Activated T-cell treated with anti-CD3 and anti-CD28 coated beads, Interleukin-2, amount 50 U/mL, for 4 hours (primary cell): ENCODE results near the gene TATDN2. TPM values are rescaled to one million over a fixed set of nuclear protein-coding genes. Genes with fewer than 3 reads are reported as not detected.
"Not testable (repeated sequence)": the region's sequence is repeated elsewhere in the genome, so short reads cannot be mapped to it uniquely, and the experiment has no call there.

Experiments used
- ATAC-seq, 2 donors: fragments of 200-7000 bp; cut with Tn5 transposase; one replicate each; pipeline ENCODE4 v1.10.0; 2021
- DNase-seq: peaks from one replicate; pipeline ENCODE4 v3.0.0-alpha.2; 2020
- H3K27me3 Mint-ChIP-seq: one replicate; pipeline ENCODE4 v1.8.0; 2021; ENCODE audit warnings: low read depth, mixed read lengths
- H3K36me3 Mint-ChIP-seq: one replicate; pipeline ENCODE4 v1.8.0; 2022; ENCODE audit warnings: mixed read lengths; ENCODE audit not compliant: insufficient read depth
- H3K4me1 Mint-ChIP-seq: one replicate; pipeline ENCODE4 v1.8.0; 2021; ENCODE audit warnings: low read depth, mixed read lengths
- H3K4me3 Mint-ChIP-seq: one replicate; pipeline ENCODE4 v1.8.0; 2021; ENCODE audit warnings: mild to moderate bottlenecking, moderate library complexity, mixed read lengths
- H3K9me3 Mint-ChIP-seq: one replicate; pipeline ENCODE4 v1.8.0; 2021; ENCODE audit warnings: mixed read lengths
- total RNA-seq, 3 donors: library from RNA; stranded (reverse); gene quantifications; one replicate each; pipeline ENCODE4 v1.2.1, GENCODE V29; 2021

The TATDN2 gene
- total RNA-seq, 3 donors from 2014 or later: 66.5 to 70.2 (median 66.5) TPM

DNA sequence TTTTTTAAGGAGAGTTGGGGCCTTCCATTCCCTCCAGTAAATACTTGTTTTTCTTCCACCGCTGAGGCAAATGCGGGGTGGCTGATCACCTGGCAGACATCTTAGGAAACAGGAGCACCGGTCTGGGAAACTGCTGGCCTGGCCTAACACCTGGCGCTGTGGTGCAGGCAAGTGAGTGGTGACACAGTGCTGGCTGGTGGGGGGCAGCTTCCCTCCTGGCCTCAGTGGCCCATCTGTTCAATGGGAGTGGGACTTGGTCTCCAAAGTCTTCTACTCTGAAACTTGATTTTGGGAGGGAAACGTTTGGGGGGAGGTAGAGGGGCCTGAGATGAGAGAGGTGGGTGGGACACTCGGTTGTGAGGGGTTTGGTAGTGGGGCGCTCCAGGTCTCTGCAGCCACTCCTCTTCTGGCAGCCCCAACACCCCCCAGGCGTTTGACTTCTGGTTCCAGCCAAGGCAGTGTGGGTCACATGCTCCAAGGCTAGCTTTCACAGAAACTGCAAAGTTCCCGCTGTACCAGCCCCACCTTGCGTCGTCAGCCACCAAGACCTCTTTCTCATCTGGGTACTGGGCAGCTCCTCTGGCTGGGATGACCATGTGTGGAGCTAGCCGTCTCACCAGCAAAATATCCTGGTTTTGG lies 39.8 kb downstream of the TATDN2 start:
- no peaks in the 10 kb centered on the region for H3K27me3 Mint-ChIP-seq
- H3K36me3 Mint-ChIP-seq: peaks cover 28% of the 10 kb centered on the region
- no peak overlapping the region for H3K4me3 Mint-ChIP-seq
- no peaks in the 10 kb centered on the region for H3K9me3 Mint-ChIP-seq
- H3K4me1 Mint-ChIP-seq: peaks cover 37% of the 10 kb centered on the region
- DNase-seq (no peak), ATAC-seq (no peak)

DNA sequence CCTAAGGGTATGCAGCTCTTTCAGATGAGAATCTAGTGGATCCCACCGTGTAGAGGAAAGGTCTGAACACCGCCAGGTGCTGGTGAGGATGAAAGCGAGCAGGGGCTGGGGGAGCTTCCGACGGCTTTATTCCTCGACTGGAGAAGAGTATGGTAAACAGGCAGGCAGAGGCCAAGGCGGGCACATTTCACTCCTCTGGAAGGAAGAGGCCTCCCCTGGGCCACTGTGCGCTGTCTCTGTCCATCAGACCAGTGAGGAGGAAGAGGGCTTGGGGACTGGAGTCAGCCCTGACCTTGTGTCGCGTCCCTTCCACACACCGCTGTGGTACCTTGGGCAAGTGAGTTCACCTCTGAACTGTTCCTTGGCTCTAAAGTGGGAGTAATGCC lies 40.3 kb downstream of the TATDN2 start:
- H3K9me3 Mint-ChIP-seq: no peaks in the 10 kb centered on the region
- DNase-seq: no peak
- no peak overlapping the region for H3K4me3 Mint-ChIP-seq
- H3K36me3 Mint-ChIP-seq: peaks cover 27% of the 10 kb centered on the region
- H3K27me3 Mint-ChIP-seq: no peaks in the 10 kb centered on the region
- peaks cover 33% of the 10 kb centered on the region for H3K4me1 Mint-ChIP-seq
- no peak for ATAC-seq

DNA sequence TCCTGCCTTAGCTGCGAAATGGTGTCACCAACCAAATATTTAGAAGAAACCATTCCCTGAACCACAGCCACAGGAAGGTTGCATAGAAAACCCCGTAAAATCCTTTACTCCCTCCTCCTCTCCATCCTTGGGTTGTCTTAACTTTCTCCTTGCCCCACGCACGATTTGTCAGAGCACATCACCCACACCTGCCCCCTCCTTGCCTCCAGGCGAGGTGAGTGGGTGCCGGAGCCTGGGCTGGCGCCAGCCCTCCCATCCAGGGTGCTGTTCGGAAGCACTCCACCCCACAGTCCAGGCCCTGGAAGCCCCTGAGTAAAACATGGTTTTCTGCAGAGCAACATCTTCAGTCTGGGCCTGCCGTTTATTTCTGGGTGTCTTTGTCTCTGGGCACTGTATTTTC lies 40.8 kb downstream of the TATDN2 start:
- ATAC-seq (no peak), DNase-seq (no peak)
- Mint-ChIP-seq H3K27me3 (no peaks in the 10 kb centered on the region), H3K36me3 (peaks cover 27% of the 10 kb centered on the region), H3K4me1 (peaks cover 28% of the 10 kb centered on the region), H3K9me3 (no peaks in the 10 kb centered on the region), H3K4me3 (no peak overlapping the region)

DNA sequence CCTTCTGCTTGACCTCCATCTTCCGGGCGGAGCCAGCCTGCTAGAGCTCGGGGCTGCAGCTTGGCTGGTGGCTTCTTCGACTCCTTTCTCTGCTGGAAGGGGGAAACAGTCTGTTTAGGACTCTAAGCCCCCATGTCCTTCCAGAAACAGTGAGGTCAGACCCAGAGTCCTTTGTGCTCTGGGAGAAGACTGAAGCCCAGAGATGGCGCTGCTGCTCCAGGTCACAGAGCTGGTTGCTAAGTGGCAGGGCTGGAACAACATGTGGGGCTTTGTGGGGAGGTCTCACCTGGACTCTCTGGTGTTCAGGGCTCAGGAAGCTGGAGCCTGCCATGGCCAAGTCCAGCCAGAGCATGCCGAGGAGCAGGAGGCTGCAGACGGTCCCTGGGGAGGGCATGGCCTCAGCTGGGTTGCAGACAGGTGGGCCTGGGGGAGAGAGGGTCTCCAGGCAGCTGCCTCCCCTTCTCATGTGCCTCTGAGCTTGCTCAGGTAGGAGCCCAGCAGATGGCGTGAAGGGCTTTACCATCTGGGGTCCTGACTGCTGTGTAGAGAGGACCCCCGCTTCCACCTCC lies 41.6 kb downstream of the TATDN2 start:
- DNase-seq (no peak), ATAC-seq (no peak)
- no peaks in the 10 kb centered on the region for H3K27me3 Mint-ChIP-seq
- peaks cover 31% of the 10 kb centered on the region for H3K36me3 Mint-ChIP-seq
- H3K4me3 Mint-ChIP-seq: no peak overlapping the region
- H3K4me1 Mint-ChIP-seq: peaks cover 21% of the 10 kb centered on the region
- no peaks in the 10 kb centered on the region for H3K9me3 Mint-ChIP-seq

DNA sequence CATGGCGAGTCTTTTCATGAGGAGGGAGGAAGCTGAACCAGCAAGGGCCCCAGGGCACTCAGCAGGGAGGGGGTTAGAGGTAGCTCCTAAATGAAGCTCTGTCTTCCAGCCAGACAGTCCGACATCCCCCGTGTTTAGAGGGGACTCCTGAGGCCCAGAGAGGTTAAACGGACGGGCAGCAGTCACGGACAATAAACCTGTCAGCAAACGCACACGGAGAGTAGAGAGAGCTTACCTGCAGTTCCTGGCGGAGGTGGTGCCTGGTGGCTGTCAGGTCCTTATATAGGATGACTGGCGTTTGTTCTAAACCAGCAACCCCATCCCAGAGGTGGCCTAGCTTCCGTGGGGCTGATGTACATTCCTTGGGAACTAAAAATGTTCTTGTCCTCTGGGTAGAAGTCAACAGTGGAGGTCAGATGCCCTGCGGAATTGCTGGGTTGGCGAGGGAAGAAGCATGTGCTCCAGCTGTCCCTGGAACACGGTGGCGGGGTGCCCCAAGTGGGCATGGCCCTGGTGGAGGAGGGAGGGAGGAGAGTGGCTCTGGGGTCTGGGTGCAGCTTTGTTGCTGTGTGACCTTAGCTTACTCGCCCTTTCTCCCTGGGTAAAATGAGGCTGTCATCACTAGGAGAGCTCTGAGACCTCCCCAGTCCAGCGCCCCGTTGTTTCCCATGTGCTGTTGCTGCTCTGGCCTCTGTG lies 42.4 kb downstream of the TATDN2 start:
- H3K4me3 Mint-ChIP-seq: no peak overlapping the region
- peaks cover 33% of the 10 kb centered on the region for H3K36me3 Mint-ChIP-seq
- H3K9me3 Mint-ChIP-seq: no peaks in the 10 kb centered on the region
- DNase-seq (no peak), ATAC-seq (no peak)
- H3K27me3 Mint-ChIP-seq: no peaks in the 10 kb centered on the region
- H3K4me1 Mint-ChIP-seq: peaks cover 15% of the 10 kb centered on the region

DNA sequence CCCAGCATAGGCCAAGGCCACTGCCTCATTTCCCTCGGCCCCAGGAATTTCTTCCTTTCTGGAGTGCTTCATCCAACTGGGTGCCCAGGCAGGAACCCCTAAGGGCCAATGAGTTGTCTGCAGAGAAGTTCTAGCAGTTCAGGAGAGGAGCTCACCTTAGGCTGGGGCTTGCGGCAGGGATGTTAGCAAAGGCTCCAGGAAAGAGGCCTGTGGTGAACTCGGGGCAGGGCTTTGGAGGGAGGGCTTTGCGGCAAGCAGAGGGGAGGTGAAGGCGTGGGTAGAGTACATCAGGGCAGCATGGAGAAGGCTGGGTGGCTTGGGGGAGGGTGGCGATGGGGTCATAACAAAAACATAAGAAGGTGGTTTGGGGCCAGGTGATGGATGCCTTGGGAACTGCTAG lies 43.4 kb downstream of the TATDN2 start:
- H3K4me3 Mint-ChIP-seq: no peak overlapping the region
- no peak for ATAC-seq
- H3K9me3 Mint-ChIP-seq: no peaks in the 10 kb centered on the region
- peaks cover 11% of the 10 kb centered on the region for H3K4me1 Mint-ChIP-seq
- H3K27me3 Mint-ChIP-seq: no peaks in the 10 kb centered on the region
- no peak for DNase-seq
- peaks cover 32% of the 10 kb centered on the region for H3K36me3 Mint-ChIP-seq

DNA sequence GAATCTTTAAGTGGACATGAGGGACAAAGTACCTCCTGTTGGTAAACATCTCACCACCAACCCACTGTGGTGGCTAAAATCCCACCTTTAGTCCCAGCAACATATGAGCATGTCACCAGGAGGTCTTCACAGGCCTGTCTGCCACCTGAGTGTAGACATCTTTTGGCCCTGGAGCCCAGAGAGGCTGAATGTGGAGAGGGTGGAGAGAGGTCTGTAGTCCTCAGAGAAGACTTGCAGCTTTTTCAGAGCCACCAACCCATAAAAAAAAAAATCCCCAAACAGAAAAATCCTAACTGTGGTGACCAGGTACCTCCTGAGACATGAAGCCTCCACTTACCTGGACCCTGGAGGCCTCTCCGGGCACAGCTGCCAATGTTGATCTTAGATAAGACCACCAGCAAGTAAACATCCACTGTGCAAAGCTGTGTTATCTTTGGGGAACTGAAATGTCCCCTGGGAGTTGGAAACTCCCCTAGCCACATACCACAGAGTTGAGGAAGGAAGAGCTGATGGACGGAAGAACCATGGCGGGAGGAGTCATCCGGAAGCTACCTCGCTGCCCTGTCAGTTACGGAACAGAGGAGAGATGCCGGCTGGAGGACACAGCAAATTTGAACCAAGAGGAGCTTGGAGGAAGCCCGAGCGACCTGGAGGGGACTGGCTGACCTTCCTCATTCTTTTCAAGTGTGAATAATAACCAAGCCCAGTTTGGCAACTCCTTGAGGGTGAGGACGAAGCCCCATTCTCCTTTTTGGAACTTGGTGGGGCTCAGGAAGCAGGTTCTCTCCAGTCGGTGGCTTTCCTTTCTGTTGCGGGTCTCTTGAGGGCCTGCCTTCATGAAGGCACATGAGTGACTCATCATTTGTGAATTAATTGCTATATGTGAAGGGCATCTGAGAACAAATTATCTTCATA lies 44.5 kb downstream of the TATDN2 start, which contains the start of gene GHRL:
Gene GHRL (minus strand): TSS at position 443 of the 915 bp plus-strand sequence. CDS start 2,767 bp downstream, outside the sequence.
- Mint-ChIP-seq H3K4me1 (peaks cover 9% of the 10 kb centered on the region), H3K4me3 (peak within 1 kb of the TSS; percentile 26), H3K36me3 (peaks cover 28% of the 10 kb centered on the region), H3K27me3 (no peaks in the 10 kb centered on the region), H3K9me3 (no peaks in the 10 kb centered on the region)
- ATAC-seq: no peak
- no peak for DNase-seq

DNA sequence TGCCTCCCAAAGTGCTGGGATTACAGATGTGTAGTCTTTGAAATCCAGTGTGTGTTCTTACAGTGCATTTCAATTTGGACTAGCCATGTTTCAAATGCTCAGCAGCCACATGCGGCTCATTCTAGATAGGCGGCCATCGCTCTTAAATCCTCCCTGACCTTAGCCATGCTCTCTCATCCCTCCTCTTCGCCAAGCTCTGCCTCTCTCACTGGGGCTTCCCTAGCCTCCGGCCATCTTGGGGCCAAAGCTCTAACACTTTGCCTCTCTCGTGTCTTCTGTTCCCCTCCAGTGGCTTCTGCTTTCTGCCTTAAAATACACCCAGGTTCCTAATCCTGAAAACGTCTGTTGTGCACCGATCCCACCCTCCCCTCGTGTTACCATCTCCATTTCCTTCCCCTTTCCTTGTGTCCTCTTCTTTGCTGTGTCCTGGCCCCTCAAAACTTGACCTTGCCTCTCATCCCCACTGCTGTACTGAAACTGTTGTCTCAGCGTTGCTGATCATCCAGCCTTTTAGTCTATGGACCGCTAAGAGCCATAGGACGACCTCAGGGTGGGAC lies 45.8 kb downstream of the TATDN2 start:
- no peaks in the 10 kb centered on the region for H3K27me3 Mint-ChIP-seq
- no peak overlapping the region for H3K4me3 Mint-ChIP-seq
- no peaks in the 10 kb centered on the region for H3K9me3 Mint-ChIP-seq
- DNase-seq: no peak
- peaks cover 12% of the 10 kb centered on the region for H3K4me1 Mint-ChIP-seq
- ATAC-seq: no peak
- H3K36me3 Mint-ChIP-seq: peaks cover 30% of the 10 kb centered on the region

DNA sequence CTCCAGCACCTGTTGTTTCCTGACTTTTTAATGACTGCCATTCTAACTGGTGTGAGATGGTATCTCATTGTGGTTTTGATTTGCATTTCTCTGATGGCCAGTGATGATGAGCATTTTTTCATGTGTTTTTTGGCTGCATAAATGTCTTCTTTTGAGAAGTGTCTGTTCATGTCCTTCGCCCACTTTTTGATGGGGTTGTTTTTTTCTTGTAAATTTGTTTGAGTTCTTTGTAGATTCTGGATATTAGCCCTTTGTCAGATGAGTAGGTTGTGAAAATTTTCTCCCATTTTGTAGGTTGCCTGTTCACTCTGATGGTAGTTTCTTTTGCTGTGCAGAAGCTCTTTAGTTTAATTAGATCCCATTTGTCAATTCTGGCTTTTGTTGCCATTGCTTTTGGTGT lies 49.8 kb downstream of the TATDN2 start:
- H3K9me3 Mint-ChIP-seq, H3K4me3 Mint-ChIP-seq, DNase-seq, ATAC-seq, H3K27me3 Mint-ChIP-seq: not testable (repeated sequence)
- Mint-ChIP-seq H3K4me1 (peaks cover 13% of the 10 kb centered on the region), H3K36me3 (peaks cover 35% of the 10 kb centered on the region)

DNA sequence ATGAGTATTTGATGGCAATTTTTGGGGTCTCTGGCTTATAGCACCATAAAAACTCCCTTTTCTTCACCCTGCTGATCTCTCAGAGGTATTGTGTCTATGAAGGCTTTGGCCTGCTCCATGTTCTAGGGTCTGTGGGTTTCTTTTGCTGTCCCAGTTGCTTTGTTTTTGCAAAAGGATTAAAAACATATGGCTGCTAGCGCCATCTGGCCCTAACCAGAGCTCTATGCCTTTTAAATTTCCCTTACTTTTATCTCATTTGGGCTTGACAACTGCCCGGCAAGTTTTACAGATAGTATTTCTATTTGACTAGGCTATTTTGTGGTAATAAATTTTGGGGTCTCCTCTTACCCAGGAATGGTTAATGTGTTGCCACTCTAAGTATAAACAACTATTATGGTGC lies 50.9 kb downstream of the TATDN2 start:
- ATAC-seq (no peak), DNase-seq (no peak)
- H3K4me3 Mint-ChIP-seq: no peak overlapping the region
- H3K9me3 Mint-ChIP-seq: no peaks in the 10 kb centered on the region
- H3K27me3 Mint-ChIP-seq: no peaks in the 10 kb centered on the region
- peaks cover 13% of the 10 kb centered on the region for H3K4me1 Mint-ChIP-seq
- H3K36me3 Mint-ChIP-seq: peaks cover 35% of the 10 kb centered on the region

DNA sequence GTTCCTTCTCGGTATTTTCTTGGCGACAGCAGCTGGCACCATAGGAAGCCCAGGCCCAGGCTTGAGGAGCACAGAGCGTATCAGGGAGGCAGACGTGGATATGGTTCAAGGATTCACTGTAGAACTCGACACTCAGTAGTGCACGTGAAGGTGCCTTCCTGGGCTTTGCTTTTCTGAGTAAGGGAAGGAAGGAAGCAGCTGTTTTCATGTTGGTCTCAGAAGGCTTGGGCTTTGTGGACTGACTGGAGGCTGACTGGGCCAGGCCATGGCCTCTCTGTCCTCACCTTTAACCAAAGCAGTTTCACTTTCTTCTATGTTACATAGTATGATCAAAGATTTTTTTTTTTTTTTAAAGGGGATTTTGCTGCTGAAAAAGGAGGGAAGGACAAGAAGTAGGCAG lies 51.4 kb downstream of the TATDN2 start:
- Mint-ChIP-seq H3K36me3 (peaks cover 34% of the 10 kb centered on the region), H3K4me3 (no peak overlapping the region), H3K27me3 (no peaks in the 10 kb centered on the region), H3K4me1 (peaks cover 13% of the 10 kb centered on the region), H3K9me3 (no peaks in the 10 kb centered on the region)
- DNase-seq (no peak), ATAC-seq (peak in 1 of 2 donors; percentile 28)

DNA sequence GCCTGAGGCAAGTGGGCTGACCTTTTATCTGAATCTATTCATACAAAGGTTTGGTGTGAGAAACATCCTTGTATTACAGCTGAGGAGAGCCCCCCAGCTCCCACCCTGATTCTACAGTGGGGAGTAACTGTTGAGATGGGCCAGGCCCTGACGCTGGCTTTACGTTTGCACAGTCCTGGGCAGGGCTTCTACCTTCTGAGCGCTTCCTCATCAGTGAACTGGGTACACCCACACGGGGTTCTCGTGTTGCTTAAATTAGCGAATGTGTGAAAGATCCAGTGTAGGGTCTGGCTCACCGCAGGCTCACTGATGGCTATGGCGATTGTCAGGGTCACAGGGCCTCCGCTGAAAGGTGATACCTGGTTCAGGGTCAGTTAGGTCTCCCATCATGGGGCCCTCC lies 51.8 kb downstream of the TATDN2 start:
- no peak for ATAC-seq
- Mint-ChIP-seq H3K4me3 (no peak overlapping the region), H3K4me1 (peaks cover 11% of the 10 kb centered on the region), H3K36me3 (peaks cover 34% of the 10 kb centered on the region), H3K9me3 (no peaks in the 10 kb centered on the region), H3K27me3 (no peaks in the 10 kb centered on the region)
- no peak for DNase-seq

DNA sequence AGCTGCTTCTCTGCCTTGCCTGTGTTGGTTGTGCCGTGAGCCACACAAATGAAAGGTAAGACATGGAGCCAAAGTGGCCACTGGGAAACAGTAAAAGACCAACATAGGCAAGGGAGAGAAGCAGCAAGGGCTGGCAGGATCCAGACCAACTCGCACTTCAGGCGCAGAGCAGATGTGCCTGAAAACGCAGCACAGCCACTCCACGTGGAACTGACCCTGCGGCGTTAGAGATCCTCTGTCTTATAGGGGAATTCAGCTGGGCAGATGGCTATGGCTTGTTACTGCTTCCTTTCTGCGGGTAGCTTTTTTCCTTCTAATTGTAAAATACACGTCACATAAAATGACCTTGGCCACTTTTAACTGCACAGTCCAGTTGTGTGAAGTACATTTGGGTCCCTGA lies 54.8 kb downstream of the TATDN2 start:
- ATAC-seq (no peak), DNase-seq (no peak)
- Mint-ChIP-seq H3K27me3 (no peaks in the 10 kb centered on the region), H3K4me1 (peaks cover 11% of the 10 kb centered on the region), H3K36me3 (peaks cover 45% of the 10 kb centered on the region), H3K4me3 (no peak overlapping the region), H3K9me3 (no peaks in the 10 kb centered on the region)

DNA sequence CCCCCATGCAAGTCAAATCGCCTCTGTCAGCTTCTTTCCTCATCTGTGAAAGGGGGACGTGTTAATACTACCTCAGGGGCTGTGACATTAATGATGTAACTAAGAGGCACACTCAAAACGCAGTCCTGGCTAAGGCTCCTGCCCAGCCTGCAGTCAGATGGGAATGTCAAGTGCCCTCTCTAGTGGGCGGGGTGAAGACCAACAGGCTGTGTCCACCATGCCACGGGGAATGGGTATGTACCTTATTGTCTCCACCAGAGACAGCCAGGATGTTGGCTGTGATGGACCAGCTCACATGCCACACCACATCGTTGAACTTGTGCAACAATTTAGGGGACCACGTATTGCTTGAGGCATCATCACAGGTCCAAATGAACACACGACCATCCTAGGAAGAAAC lies 55.5 kb downstream of the TATDN2 start:
- DNase-seq (no peak), ATAC-seq (no peak)
- peaks cover 48% of the 10 kb centered on the region for H3K36me3 Mint-ChIP-seq
- H3K27me3 Mint-ChIP-seq: no peaks in the 10 kb centered on the region
- peaks cover 11% of the 10 kb centered on the region for H3K4me1 Mint-ChIP-seq
- no peak overlapping the region for H3K4me3 Mint-ChIP-seq
- H3K9me3 Mint-ChIP-seq: no peaks in the 10 kb centered on the region
